Astrocyte of the spinal cord (primary cell): ENCODE measurements around the gene CEP164.
"Not testable (repeated sequence)": the region's sequence is repeated elsewhere in the genome, so short reads cannot be mapped to it uniquely, and the experiment has no call there.

Source experiments
- DNase-seq: peaks from one replicate; pipeline ENCODE4 v3.0.0; 2011; ENCODE audit warnings: low read depth, low spot score
- H3K4me3 ChIP-seq: 2 replicates; pipeline ENCODE4 v1.5.1; 2011; ENCODE audit warnings: low read depth, mild to moderate bottlenecking, low read length, moderate library complexity
- CTCF ChIP-seq: IDR thresholded peaks from 2 replicates; pipeline ENCODE4 v1.5.1; 2012; ENCODE audit warnings: low read depth, mild to moderate bottlenecking, low read length, inconsistent platforms
- in situ Hi-C: cut with HindIII; loops from 2 replicates; pipeline ENCODE4 v1.10.0; 2017; ENCODE audit warnings: low sequenced_read_pairs

CEP164 gene

DNA sequence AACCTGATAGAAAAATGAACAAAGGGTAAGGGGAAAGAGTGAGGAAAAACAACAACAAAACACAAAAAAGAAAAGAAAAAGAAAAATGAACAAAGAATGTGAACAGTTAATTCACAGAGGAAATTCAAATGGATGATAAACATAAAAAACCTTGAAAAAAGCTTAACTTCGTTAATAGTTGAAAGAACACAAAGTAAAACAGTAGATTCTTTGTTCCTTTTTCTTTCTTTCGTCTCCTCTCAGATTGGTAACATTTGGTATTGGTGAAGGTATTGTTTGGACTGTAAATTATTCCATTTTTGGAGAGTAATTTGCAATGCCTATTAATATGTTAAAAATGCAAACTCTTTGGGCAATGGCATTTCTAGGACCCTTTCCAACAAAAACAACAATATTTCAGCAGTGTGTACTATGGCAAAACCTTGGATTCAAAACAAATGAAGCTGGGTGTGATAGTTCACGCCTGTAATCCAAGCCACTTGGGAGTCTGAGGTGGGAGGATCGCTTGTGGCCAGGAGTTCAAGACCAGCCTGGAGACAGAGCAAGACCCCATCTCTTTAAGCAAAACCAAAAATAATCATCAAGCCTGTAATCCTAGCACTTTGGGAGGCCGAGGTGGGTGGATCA, 8.3 kb upstream of the CEP164 start:
- peak; percentile 59 for DNase-seq
- H3K4me3 ChIP-seq: no peak overlapping the region
- in situ Hi-C loops: no loop called here
- TF ChIP-seq CTCF: no peak

DNA sequence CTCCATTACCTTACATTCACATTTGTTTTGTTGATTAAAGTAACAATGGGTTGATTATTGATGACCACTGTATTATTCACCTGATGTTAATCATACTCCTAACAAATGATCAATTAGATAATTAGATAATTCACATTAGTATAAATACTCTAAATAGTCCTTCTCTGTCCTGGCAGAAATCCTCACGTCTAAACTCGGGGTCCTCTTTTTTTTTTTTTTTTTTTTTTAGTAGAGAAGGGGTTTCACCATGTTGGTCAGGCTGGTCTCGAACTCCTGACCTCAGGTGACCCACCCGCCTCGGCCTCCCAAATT, 443 bp upstream of the CEP164 start:
- in situ Hi-C loops, DNase-seq: not testable (repeated sequence)
- peak overlapping the region; percentile 77 for H3K4me3 ChIP-seq

GRCh38 chr11:117328375-117329010, 839 bp downstream of the CEP164 start:
- DNase-seq: peak; percentile 58

GRCh38 chr11:117332843-117333242, 5.2 kb downstream of the CEP164 start:
- no peak for DNase-seq
- TF ChIP-seq CTCF: no peak
- H3K4me3 ChIP-seq: no peak overlapping the region
- in situ Hi-C loops: no loop called here

More at GRCh38 chr11:117328375-117329010, 839 bp downstream of the CEP164 start:
- no peak for TF ChIP-seq CTCF
- H3K4me3 ChIP-seq: peak overlapping the region; percentile 77
- in situ Hi-C loops: no loop called here

DNA sequence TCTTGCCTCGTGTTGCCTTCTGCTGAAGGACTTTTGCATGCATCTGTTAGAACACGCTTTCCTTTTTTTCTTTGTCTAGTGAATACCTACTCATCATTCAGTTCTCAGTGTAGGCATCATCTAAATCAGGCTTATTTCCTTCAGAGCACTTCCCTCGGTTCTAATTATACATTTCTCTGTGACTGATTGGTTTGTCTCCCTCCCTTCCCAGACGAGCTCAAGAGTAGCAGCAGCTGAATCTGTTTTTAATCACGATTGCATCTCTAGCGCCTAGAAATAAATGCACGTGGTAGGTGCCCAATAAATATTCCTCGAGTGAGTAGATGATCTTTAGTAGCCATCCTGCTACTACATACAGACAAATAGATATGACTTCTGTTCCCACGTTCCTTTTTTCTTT, 6.3 kb downstream of the CEP164 start:
- in situ Hi-C loops: no loop called here
- H3K4me3 ChIP-seq: no peak overlapping the region
- no peak for TF ChIP-seq CTCF
- no peak for DNase-seq

GRCh38 chr11:117334896-117335295, 7.2 kb downstream of the CEP164 start:
- in situ Hi-C loops: no loop called here

More at GRCh38 chr11:117334896-117335295, 7.2 kb downstream of the CEP164 start:
- no peak for TF ChIP-seq CTCF
- H3K4me3 ChIP-seq: no peak overlapping the region
- DNase-seq: no peak
